Neutrophil (primary cell): ENCODE measurements around the gene TALDO1.

Source experiments
- H3K27ac ChIP-seq: fragments of 200-600 bp; sonication (generic); 2 replicates; pipeline ENCODE4 v1.5.1; 2016; ENCODE audit warnings: mild to moderate bottlenecking, moderate library complexity
- H3K27me3 ChIP-seq: fragments of 200-600 bp; sonication (generic); 2 replicates; pipeline ENCODE4 v1.6.0; 2016; ENCODE audit warnings: mild to moderate bottlenecking
- H3K36me3 ChIP-seq: fragments of 200-600 bp; sonication (generic); 2 replicates; pipeline ENCODE4 v1.5.1; 2017
- H3K4me1 ChIP-seq, 2 experiments: fragments of 200-600 bp in 1 of 2; sonication (generic) in 1 of 2; 1 replicate in 1 of 2; 2 replicates in 1 of 2; pipeline versions ENCODE4 v1.5.1 to v1.6.1; 2013 to 2016; ENCODE audit warnings: low read depth in 1 of 2, low read length in 1 of 2, mild to moderate bottlenecking in 1 of 2, moderate library complexity in 1 of 2; ENCODE audit not compliant: control insufficient read depth in 1 of 2, insufficient read depth in 1 of 2
- H3K4me3 ChIP-seq, 2 experiments: fragments of 200-600 bp in 1 of 2; sonication (generic) in 1 of 2; 1 replicate in 1 of 2; 2 replicates in 1 of 2; pipeline ENCODE4 v1.5.1; 2013 to 2016; ENCODE audit warnings: low read depth in 1 of 2, low read length in 1 of 2, mild to moderate bottlenecking in 1 of 2, moderate library complexity in 1 of 2
- H3K9me3 ChIP-seq: fragments of 200-600 bp; sonication (generic); 2 replicates; pipeline ENCODE4 v1.5.1; 2016
- TF ChIP-seq, protein P1 (sequence below): fragments of 200-600 bp; sonication (generic); IDR thresholded peaks from 2 replicates; pipeline ENCODE4 v1.5.1; 2016; ENCODE audit warnings: antibody characterized with exemption

Gene TALDO1

DNA sequence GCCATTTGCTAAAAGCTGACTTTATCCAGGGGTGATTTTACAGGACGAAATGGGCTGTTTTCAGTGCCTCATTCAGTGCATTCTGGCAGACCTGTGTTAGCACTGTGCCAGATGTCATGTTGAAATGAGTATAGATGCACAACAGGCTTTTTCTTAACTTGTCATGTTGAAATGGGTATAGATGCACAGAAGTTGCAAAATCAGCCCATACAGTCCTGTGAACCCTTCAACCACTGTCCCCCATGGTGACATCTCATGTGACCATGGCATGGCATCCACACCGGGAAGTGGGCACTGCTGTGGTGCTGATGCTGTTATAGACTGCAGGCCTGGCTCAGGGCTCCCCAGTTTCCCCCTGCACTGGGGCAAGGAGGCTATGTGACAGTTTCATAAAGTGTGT lies 2.5 kb downstream of the TALDO1 start:
- peak overlapping the region; percentile 99 to 100 for H3K4me3 ChIP-seq
- peaks cover 37% of the 10 kb centered on the region for H3K36me3 ChIP-seq
- no peaks in the 10 kb centered on the region for H3K27me3 ChIP-seq
- H3K27ac ChIP-seq: peak overlapping the region; percentile 98
- peaks cover 70 to 80% of the 10 kb centered on the region in 2 experiments for H3K4me1 ChIP-seq
- no peaks in the 10 kb centered on the region for H3K9me3 ChIP-seq
- TF ChIP-seq, protein P1, sequence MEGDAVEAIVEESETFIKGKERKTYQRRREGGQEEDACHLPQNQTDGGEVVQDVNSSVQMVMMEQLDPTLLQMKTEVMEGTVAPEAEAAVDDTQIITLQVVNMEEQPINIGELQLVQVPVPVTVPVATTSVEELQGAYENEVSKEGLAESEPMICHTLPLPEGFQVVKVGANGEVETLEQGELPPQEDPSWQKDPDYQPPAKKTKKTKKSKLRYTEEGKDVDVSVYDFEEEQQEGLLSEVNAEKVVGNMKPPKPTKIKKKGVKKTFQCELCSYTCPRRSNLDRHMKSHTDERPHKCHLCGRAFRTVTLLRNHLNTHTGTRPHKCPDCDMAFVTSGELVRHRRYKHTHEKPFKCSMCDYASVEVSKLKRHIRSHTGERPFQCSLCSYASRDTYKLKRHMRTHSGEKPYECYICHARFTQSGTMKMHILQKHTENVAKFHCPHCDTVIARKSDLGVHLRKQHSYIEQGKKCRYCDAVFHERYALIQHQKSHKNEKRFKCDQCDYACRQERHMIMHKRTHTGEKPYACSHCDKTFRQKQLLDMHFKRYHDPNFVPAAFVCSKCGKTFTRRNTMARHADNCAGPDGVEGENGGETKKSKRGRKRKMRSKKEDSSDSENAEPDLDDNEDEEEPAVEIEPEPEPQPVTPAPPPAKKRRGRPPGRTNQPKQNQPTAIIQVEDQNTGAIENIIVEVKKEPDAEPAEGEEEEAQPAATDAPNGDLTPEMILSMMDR: no peak

DNA sequence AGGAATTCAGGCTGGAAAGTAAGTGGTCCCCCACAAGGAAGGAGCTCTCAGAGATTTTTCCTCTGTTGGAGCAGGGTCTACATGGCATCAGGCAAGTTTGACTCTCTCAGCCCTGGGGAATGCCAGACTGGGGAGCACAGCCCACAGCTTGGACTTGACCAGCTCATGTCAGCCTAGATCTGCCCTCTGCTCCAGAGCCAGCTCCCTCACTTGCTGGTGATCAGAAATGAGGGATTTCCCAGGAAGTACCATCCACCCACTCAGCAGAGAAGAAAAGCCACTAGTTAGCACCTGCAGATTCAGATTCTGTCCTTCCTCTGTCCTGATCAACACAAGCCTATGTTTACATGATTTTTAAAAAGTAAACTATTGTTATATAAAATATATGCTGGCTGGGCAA lies 13.0 kb downstream of the TALDO1 start:
- Histone ChIP-seq H3K4me1 (peaks cover 21 to 24% of the 10 kb centered on the region in 2 experiments), H3K27ac (peak overlapping the region; percentile 47), H3K4me3 (no peak overlapping the region), H3K9me3 (peaks cover 19% of the 10 kb centered on the region), H3K27me3 (no peaks in the 10 kb centered on the region), H3K36me3 (peaks cover 100% of the 10 kb centered on the region)
- TF ChIP-seq, protein P1: no peak

DNA sequence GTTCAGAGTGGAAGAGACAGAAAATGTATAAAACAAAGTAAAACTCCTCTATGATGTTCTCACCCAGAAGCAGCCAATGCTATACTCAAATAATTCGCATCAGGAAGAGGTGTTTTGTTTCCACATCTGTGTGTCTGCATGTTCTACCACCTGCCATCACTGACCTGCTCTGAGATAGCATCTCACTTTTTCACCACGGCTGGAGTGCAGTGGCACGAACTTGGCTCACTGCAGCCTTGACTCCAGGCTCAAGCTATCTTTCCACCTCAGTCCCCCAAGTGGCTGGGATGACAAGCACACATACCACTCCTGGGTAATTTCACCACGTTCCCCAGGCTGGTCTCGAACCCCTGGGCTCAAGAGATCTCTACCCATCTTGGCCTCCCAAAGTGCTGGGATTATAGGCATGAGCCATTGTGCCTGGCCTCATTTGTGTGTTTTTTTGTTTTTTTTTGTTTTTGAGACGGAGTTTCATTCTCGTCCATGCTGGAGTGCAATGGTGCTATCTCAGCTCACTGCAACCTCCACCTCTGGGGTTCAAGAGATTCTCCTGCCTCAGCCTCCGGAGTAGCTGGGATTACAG lies 14.4 kb downstream of the TALDO1 start:
- peaks cover 19% of the 10 kb centered on the region for H3K9me3 ChIP-seq
- peak overlapping the region; percentile 41 for H3K27ac ChIP-seq
- no peak overlapping the region for H3K4me3 ChIP-seq
- peaks cover 7 to 14% of the 10 kb centered on the region in 2 experiments for H3K4me1 ChIP-seq
- peaks cover 100% of the 10 kb centered on the region for H3K36me3 ChIP-seq
- TF ChIP-seq, protein P1: no peak
- H3K27me3 ChIP-seq: no peaks in the 10 kb centered on the region

DNA sequence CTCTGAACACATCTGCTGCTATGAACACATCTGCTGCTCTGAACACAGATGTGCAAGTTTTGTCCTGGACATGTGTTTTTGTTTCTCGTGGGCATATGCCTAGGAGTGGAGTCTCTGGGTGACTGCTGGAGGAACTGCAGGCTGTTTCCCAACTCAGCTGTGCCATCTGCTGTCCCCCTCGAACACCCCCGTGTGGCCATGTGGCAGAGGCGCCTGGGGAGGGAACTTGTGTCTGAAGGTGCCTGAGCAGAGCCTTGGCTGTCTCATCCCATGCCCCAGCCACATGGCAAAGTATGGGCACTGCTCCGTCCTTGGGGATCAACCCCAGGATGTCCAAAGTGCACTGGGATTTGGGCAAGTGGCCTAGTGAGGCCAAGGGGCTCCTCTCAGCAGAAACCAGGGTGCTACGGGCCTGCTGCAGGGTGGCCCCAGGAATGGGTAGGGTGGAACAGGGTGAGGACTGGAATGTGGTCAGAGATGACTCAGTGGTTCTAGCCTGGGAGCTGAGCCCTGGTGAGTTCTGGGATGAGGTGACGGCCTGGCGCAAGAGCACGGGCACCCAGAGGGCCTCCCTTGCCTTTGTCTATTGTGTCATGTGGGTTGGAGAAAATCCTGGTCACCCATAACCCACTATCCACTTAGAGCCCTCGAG lies 15.3 kb downstream of the TALDO1 start:
- peaks cover 93% of the 10 kb centered on the region for H3K36me3 ChIP-seq
- peaks cover 19% of the 10 kb centered on the region for H3K9me3 ChIP-seq
- H3K4me3 ChIP-seq: no peak overlapping the region
- no peaks in the 10 kb centered on the region for H3K27me3 ChIP-seq
- H3K4me1 ChIP-seq: peaks cover 7% of the 10 kb centered on the region in 2 experiments
- H3K27ac ChIP-seq: peak overlapping the region; percentile 31
- TF ChIP-seq, protein P1: no peak

DNA sequence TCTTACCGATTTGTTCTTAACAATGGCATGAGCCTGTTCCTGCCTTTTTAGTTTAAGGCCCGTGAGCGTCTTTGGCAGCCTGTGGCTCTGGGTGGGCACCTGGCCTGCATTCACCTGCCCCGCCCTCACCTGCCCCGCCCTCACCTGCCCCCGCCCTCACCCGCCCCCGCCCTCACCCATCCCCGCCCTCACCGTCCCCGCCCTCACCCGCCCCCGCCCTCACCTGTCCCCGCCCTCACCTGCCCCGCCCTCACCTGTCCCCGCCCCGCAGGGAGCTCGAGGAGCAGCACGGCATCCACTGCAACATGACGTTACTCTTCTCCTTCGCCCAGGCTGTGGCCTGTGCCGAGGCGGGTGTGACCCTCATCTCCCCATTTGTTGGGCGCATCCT lies 15.8 kb downstream of the TALDO1 start:
- Histone ChIP-seq H3K36me3 (peaks cover 88% of the 10 kb centered on the region), H3K4me3 (no peak overlapping the region), H3K27me3 (no peaks in the 10 kb centered on the region), H3K27ac (peak overlapping the region; percentile 59), H3K9me3 (peaks cover 19% of the 10 kb centered on the region), H3K4me1 (peaks cover 6 to 7% of the 10 kb centered on the region in 2 experiments)
- TF ChIP-seq, protein P1: no peak
